HepG2 (cell line): ENCODE measurements around the gene HOXD4. TPM values are rescaled to one million over a fixed set of nuclear protein-coding genes. Genes with fewer than 3 reads are reported as not detected.

ENCODE experiments used
- BRCA1 ChIP-seq: sonication (generic); formaldehyde crosslinking; IDR thresholded peaks from 2 replicates; pipeline ENCODE4 v1.4.0; 2020; ENCODE audit warnings: missing genetic modification reagents
- FLYWCH1 ChIP-seq: sonication (generic); formaldehyde crosslinking; IDR thresholded peaks from 2 replicates; pipeline ENCODE4 v1.8.1; 2023; ENCODE audit warnings: mild to moderate bottlenecking, missing genetic modification reagents
- KLF13 ChIP-seq: sonication (generic); formaldehyde crosslinking; IDR thresholded peaks from 2 replicates; pipeline ENCODE4 v1.4.0; 2020; ENCODE audit warnings: mild to moderate bottlenecking, missing genetic modification reagents
- SP2 ChIP-seq: sonication (generic); formaldehyde crosslinking; IDR thresholded peaks from 2 replicates; pipeline ENCODE4 v1.5.1; 2020; ENCODE audit warnings: mild to moderate bottlenecking, missing genetic modification reagents
- SRY ChIP-seq: sonication (generic); formaldehyde crosslinking; IDR thresholded peaks from 2 replicates; pipeline ENCODE4 v1.8.0; 2022; ENCODE audit warnings: mild to moderate bottlenecking, missing genetic modification reagents
- TCF7L2 ChIP-seq: IDR thresholded peaks from 2 replicates; pipeline ENCODE4 v1.6.1; 2011; ENCODE audit warnings: mild to moderate bottlenecking, low read depth, low read length, moderate library complexity
- TOE1 ChIP-seq: sonication (generic); formaldehyde crosslinking; IDR thresholded peaks from 2 replicates; pipeline ENCODE4 v1.4.0; 2020; ENCODE audit warnings: mild to moderate bottlenecking, missing genetic modification reagents
- ZBTB42 ChIP-seq: sonication (generic); formaldehyde crosslinking; IDR thresholded peaks from 2 replicates; pipeline ENCODE4 v1.5.0; 2020; ENCODE audit warnings: mild to moderate bottlenecking, missing genetic modification reagents
- ZNF142 ChIP-seq: sonication (generic); formaldehyde crosslinking; IDR thresholded peaks from 2 replicates; pipeline ENCODE4 v1.4.0; 2020; ENCODE audit warnings: missing genetic modification reagents
- ZNF24 ChIP-seq: fragments of 450-650 bp; IDR thresholded peaks from 2 replicates; pipeline ENCODE4 v1.6.1; 2017; ENCODE audit warnings: antibody characterized with exemption, mild to moderate bottlenecking
- ZNF281 ChIP-seq: sonication (generic); formaldehyde crosslinking; IDR thresholded peaks from 2 replicates; pipeline ENCODE4 v1.4.0; 2020; ENCODE audit warnings: missing genetic modification reagents, borderline replicate concordance
- ZNF296 ChIP-seq: sonication (generic); formaldehyde crosslinking; conservative IDR thresholded peaks from 2 replicates; pipeline ENCODE4 v1.5.0; 2020; ENCODE audit warnings: mild to moderate bottlenecking, missing genetic modification reagents
- ZNF367 ChIP-seq: sonication (generic); formaldehyde crosslinking; IDR thresholded peaks from 2 replicates; pipeline ENCODE4 v1.4.0; 2020; ENCODE audit warnings: missing genetic modification reagents, borderline replicate concordance
- ZNF431 ChIP-seq: sonication (generic); formaldehyde crosslinking; IDR thresholded peaks from 2 replicates; pipeline ENCODE4 v1.9.0; 2022; ENCODE audit warnings: missing genetic modification reagents, low read depth, mild to moderate bottlenecking, borderline replicate concordance
- ZNF616 ChIP-seq: sonication (generic); formaldehyde crosslinking; IDR thresholded peaks from 2 replicates; pipeline ENCODE4 v1.5.0; 2020; ENCODE audit warnings: low read depth, mild to moderate bottlenecking, missing genetic modification reagents
- polyA plus RNA-seq, 8 experiments: library from polyadenylated mRNA; depleted of rRNA in 3 of 8; stranded (reverse) in 7 of 8; unstranded in 1 of 8; fragments of >200 nt; fragmentation: Illumina TruSeq in 4 of 8; extraction: Trizol in 4 of 8; gene quantifications; 2 replicates each; pipeline versions ENCODE4 v1.2.1 to v1.2.3, GENCODE V29; 2011 to 2016; ENCODE audit warnings: low read depth in 4 of 8, missing spikeins in 1 of 8, mixed read lengths in 1 of 8; ENCODE audit not compliant: insufficient read depth in 1 of 8
- total RNA-seq, 5 experiments: library from RNA; depleted of rRNA; stranded (reverse); fragments of >200 nt; fragmentation: Illumina TruSeq; extraction: Trizol; gene quantifications; 2 replicates each; pipeline ENCODE4 v1.2.3, GENCODE V29; 2016; ENCODE audit warnings: low read depth in 1 of 5
- TF ChIP-seq, protein P1 (sequence below): sonication (generic); formaldehyde crosslinking; IDR thresholded peaks from 2 replicates; pipeline ENCODE4; 2020; ENCODE audit warnings: missing genetic modification reagents, mild to moderate bottlenecking, borderline replicate concordance
- TF ChIP-seq, protein P2 (sequence below): sonication (generic); formaldehyde crosslinking; IDR thresholded peaks from 2 replicates; pipeline ENCODE4 v1.9.0; 2022; ENCODE audit warnings: missing genetic modification reagents, mild to moderate bottlenecking, borderline replicate concordance

Gene HOXD4
- total and polyA plus RNA-seq, 2 of the 13 experiments (the other 11 are each of a cell fraction or from before 2014, with no cell fraction given), result not detected

- TF ChIP-seq, protein P1, sequence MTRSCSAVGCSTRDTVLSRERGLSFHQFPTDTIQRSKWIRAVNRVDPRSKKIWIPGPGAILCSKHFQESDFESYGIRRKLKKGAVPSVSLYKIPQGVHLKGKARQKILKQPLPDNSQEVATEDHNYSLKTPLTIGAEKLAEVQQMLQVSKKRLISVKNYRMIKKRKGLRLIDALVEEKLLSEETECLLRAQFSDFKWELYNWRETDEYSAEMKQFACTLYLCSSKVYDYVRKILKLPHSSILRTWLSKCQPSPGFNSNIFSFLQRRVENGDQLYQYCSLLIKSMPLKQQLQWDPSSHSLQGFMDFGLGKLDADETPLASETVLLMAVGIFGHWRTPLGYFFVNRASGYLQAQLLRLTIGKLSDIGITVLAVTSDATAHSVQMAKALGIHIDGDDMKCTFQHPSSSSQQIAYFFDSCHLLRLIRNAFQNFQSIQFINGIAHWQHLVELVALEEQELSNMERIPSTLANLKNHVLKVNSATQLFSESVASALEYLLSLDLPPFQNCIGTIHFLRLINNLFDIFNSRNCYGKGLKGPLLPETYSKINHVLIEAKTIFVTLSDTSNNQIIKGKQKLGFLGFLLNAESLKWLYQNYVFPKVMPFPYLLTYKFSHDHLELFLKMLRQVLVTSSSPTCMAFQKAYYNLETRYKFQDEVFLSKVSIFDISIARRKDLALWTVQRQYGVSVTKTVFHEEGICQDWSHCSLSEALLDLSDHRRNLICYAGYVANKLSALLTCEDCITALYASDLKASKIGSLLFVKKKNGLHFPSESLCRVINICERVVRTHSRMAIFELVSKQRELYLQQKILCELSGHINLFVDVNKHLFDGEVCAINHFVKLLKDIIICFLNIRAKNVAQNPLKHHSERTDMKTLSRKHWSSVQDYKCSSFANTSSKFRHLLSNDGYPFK (CRISPR knock-in tag), result no peak; the same call in 1 of the 2 replicates
- TF ChIP-seq, protein P2, sequence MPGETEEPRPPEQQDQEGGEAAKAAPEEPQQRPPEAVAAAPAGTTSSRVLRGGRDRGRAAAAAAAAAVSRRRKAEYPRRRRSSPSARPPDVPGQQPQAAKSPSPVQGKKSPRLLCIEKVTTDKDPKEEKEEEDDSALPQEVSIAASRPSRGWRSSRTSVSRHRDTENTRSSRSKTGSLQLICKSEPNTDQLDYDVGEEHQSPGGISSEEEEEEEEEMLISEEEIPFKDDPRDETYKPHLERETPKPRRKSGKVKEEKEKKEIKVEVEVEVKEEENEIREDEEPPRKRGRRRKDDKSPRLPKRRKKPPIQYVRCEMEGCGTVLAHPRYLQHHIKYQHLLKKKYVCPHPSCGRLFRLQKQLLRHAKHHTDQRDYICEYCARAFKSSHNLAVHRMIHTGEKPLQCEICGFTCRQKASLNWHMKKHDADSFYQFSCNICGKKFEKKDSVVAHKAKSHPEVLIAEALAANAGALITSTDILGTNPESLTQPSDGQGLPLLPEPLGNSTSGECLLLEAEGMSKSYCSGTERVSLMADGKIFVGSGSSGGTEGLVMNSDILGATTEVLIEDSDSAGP, result peak; percentile 41; the same call in 1 of the 2 replicates
- TF ChIP-seq ZNF296 (CRISPR knock-in tag), result no peak
- TF ChIP-seq ZNF367 (CRISPR knock-in tag), result no peak
- TF ChIP-seq FLYWCH1 (CRISPR knock-in tag), result no peak
- no peak for TF ChIP-seq KLF13 (CRISPR knock-in tag)
- TF ChIP-seq ZNF142 (CRISPR knock-in tag), result no peak
- no peak for TF ChIP-seq ZNF616 (CRISPR knock-in tag)
- 0 out of 2 replicates have a peak, but pooled peaks have one; percentile 23 for TF ChIP-seq SP2 (CRISPR knock-in tag)
- TF ChIP-seq SRY (CRISPR knock-in tag), result peak; percentile 82; the same call in 1 of the 2 replicates
- no peak for TF ChIP-seq ZBTB42 (CRISPR knock-in tag)
- TF ChIP-seq TOE1 (CRISPR knock-in tag), result no peak
- TF ChIP-seq ZNF281 (CRISPR knock-in tag), result no peak
- TF ChIP-seq BRCA1 (CRISPR knock-in tag), result no peak
- TF ChIP-seq ZNF431 (CRISPR knock-in tag), result no peak
- no peak for TF ChIP-seq ZNF24
- TF ChIP-seq TCF7L2, result no peak
These were observed 8.4 kb downstream of the HOXD4 start (continued) for GRCh38 chr2:176159663-176160250.
